Fibroblast of lung (primary cell): ENCODE data around the gene ELL.

ENCODE experiments used
- CTCF ChIP-seq, 2 donors: IDR thresholded peaks in 1 of 2; conservative IDR thresholded peaks in 1 of 2; 1 replicate in 1 of 2; 2 replicates in 1 of 2; pipeline ENCODE4 v1.5.1; 2011 to 2012; ENCODE audit warnings: low read length in 2 of 2, control low read depth in 1 of 2, inconsistent platforms in 1 of 2, low read depth in 1 of 2, mild to moderate bottlenecking in 1 of 2
- EZH2 ChIP-seq: IDR thresholded peaks from 2 replicates; pipeline ENCODE4 v1.5.1; 2012; ENCODE audit warnings: low read length, control low read depth, mild to moderate bottlenecking; ENCODE audit errors: missing control alignments

- no peak for TF ChIP-seq CTCF (conservative IDR thresholded peaks at IDR 0.05 in 1 of 2, IDR thresholded peaks at IDR 0.05 in 1 of 2; ENCODE audit: low read depth in 1 of 2, low read length in 2 of 2)
- TF ChIP-seq EZH2: no peak
Observed at GRCh38 chr19:18533058-18533457, 11.2 kb upstream of the ELL start.
